NCI-H510A treated with DMSO at 0.1 percent for 48 hours (cell line): ENCODE results near the gene LDHA.
"Not testable (repeated sequence)": the region's sequence is repeated elsewhere in the genome, so short reads cannot be mapped to it uniquely, and the experiment has no call there.

Experiments used
- DNase-seq: peaks from one replicate; lab custom pipeline; 2025; lab: John Stamatoyannopoulos, UW

Gene LDHA

DNA sequence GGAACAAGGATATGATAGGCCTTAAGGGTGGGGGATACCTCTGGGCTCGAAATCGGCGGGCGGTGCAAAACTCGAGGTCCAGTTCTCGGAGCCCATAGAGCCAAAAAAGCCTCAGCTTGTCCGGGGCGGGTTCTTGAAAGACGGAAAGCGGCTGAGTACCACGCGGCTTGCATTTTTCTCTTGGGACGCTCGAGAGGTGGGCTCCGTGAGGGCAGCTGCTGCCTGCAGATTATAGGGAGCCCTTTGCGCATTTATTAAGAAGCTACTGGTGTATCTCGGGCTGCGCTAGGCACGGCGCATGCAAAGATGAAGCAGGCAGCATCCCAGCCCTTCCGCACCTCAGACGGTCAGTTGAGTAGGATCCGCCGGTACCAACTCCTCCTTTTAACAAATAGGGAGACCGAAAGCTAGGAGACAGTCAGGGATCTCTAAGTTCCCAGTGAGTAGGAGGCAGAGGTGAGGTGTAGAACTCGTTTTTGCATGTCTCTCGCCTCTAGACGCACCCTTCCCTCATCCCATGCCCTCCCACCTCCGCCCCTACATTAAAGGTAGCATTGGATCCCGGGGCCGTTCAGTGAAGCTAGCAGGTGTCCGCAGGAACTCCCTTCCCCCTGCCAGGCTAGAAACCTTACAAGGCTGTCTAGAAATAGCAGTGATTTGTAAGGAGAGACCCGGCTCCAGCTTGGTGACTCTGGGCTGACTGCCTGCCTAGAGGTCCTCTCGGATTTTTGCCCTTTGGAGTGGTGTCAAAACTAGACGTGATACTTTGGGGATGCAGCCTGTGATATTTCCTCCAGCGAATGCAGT, 768 bp downstream of the LDHA start:
- peak; percentile 20 for DNase-seq

DNA sequence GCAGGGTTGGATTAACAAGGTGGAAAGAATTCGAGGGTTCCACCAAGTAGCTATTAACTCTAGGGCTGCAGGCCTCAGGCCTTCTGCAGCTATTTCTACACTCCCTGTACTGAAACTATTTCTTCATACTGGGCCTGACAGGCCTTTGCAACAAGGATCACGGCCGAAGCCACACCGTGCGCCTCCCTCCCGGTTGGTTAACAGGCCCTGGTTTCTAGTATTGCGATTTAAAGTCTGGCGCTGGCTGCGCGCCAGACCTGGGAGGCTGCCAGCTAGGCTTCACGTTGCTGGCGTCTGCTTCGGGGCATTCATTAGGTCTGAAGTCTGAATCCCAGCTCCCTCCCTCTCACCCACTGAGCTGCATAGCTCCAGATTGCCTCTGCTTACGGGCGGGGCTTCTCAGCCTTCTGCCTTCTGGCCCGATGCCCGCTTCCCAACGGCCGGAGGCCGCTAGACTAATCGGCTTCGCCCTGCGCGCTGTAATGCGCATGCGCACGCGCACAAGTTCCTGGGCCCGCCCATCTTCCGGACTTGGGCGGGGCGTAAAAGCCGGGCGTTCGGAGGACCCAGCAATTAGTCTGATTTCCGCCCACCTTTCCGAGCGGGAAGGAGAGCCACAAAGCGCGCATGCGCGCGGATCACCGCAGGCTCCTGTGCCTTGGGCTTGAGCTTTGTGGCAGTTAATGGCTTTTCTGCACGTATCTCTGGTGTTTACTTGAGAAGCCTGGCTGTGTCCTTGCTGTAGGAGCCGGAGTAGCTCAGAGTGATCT, 1.6 kb downstream of the LDHA start:
- peak; percentile 87 for DNase-seq

DNA sequence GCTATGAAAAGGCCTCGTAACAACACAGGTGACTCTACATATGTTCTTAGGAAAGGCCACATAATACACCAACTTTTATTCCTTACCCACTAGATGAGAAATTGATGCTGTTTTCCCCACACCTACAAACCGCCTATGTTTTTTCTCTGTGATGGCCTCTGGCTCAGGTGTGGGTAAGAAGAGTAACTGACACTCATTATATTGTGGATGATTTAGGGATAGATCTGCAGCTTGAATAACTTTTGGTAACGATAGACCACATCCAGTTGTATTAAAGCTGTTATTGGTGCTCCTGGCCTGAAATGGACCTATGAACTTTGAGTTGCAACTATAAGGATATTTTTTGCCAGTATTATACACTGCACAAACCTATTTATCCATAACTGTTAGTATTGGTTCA, 3.6 kb downstream of the LDHA start:
- no peak for DNase-seq

DNA sequence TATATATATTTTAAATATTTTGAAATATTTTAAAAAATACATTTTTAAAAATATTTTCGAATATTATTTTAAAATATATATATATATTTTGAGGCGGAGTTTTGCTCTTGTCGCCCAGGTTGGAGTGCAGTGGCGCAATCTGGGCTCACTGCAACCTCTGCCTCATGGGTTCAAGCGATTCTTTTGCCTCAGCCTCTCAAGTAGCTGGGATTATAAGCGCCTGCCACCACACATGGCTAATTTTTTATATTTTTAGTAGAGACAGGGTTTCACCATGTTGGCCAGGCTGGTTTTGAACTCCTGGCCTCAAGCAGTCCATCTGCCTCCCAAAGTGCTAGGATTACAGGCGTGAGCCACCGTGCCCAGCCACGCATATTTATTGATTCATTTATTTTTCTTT, 6.7 kb downstream of the LDHA start:
- not testable (repeated sequence) for DNase-seq

DNA sequence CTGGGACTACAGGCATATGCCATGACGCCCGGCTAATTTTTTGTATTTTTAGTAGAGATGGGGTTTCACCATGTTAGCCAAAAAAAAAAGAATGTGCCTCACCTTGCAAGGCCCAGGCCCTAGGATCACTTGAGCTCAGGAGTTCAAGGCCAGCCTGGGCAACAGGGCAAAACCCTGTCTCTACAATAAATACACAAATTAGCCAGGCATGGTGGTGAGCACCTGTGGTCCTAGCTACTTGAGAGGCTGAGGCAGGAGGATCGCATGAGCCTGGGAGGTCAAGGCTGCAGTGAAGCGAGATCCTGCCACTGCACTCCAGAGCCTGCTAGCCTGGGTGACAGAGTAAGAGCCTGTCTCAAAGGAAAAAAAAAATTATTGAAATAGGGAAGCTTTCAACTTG, 9.7 kb downstream of the LDHA start:
- no peak for DNase-seq

DNA sequence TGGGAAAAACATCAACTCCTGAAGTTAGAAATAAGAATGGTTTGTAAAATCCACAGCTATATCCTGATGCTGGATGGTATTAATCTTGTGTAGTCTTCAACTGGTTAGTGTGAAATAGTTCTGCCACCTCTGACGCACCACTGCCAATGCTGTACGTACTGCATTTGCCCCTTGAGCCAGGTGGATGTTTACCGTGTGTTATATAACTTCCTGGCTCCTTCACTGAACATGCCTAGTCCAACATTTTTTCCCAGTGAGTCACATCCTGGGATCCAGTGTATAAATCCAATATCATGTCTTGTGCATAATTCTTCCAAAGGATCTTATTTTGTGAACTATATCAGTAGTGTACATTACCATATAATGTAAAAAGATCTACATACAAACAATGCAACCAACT, 13.0 kb downstream of the LDHA start:
- not testable (repeated sequence) for DNase-seq

DNA sequence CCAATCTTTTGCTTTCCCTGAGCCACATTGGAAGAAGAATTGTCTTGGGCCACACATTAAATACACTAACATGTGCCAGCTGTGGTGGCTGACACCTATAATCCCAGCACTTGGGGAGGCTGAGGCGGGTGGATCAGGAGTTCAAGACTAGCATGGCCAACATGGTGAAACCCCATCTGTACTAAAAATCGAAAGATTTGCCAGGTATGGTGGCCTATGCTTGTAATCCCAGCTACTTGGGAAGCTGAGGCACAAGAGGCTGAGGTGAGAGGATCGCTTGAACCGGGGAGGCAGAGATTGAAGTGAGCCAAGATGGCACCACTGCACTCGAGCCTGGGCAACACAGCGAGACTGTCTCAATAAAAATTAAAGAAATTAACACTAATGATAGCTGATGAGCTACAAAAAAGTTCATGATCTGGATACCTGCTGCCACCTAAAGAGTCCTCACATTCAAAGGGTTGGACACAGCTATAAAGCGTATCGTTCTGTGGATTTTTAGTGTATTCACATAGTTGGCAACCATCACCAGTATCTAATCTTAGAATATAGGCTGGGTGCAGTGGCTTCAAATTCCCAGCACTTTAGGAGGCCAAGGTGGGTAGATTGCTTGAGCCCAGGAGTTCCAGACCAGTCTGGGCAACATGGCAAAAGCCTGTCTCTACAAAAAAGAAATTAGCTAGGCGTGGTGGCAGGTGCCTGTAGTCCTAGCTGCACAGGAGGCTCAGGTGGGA, 14.4 kb downstream of the LDHA start:
- no peak for DNase-seq

DNA sequence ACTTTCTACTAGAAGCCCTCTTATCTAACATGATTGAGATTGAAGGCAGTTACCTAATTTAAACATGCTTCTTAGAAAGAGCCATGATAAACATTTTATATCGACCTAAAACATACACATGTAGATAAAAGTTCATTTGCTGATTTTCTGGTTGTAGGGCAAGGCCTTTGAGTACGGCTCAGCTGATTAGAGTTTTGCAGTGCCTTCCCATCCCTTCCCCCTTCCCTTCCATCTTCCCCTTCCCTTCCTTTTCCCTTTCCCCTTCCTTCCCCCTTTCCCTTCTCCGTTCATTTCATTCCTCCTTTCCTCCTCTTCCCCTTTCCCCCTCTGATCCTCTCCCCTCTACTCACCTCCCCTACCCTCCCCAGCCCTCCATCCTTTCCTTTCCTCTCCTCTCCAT, 22.1 kb downstream of the LDHA start:
- no peak for DNase-seq

DNA sequence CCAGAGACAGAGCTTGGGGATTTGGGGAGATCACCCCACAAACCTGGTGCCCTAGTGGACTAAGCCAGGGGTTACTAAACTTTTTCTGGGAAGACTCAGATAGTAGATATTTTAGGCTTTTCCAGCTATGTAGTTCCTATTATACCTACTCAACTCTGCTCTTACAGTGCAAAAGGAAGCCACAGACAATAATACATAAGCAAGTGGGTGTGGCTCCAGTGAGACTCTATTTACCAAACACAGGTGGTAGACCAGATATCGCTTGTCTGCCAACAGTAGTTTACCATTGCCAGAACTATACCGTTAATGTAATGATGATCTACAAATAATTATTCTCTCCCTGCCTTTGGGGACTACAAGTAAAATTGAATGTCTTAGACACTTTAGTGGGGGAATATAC, 24.7 kb downstream of the LDHA start:
- DNase-seq: no peak

DNA sequence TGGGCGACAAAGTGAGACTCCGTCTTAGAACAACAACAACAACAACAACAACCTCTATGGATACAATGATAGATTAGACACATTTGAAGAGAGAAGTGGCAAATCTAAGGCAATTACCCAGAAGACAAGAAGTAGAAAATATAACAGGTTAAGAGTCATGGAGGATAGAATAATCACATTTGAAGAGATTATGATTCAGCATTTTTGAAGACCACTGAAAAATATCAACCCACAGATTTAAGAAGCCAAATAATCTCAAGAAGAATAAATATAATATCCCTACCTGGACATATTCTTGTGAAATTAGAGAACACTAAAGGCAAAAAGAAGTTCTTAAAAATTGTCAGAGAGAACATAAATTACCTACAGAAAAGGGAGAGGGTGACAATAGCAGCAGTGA, 25.7 kb downstream of the LDHA start:
- DNase-seq: no peak

DNA sequence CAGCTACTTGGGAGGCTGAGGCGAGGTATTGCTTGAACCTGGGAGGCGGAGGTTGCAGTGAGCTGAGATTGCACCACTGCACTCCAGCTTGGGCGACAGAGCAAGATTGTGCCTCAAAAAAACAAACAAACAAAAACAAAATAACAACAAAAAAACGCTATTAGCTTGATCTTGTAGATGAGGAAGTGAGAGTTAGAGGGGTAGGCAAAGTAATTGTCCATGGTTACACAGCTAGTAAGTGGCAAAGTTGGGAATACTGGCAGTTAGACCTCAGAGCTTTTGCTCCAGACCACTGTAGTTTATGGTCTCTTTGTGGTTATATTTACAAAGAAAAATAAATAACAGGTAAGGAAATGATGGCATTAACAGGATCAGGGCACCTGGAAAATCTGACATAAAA, 32.9 kb downstream of the LDHA start:
- no peak for DNase-seq

DNA sequence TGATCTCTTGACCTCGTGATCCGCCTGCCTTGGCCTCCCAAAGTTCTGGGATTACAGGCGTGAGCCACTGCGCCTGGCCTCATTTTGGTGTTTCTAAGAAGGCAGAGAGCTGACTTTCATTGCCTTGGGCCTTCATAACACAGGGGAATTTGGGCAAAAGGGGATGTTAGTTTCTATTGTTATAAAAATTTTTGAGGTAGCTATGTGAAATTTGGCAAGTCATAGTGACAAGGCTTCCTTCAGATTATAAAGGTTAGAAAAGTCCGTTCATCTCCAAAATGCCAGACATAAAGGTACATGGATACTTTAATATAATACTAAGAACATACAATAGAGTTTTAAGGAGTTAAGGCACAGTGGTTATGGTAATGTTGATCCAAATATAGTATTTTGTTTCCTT, 35.0 kb downstream of the LDHA start:
- DNase-seq: no peak

DNA sequence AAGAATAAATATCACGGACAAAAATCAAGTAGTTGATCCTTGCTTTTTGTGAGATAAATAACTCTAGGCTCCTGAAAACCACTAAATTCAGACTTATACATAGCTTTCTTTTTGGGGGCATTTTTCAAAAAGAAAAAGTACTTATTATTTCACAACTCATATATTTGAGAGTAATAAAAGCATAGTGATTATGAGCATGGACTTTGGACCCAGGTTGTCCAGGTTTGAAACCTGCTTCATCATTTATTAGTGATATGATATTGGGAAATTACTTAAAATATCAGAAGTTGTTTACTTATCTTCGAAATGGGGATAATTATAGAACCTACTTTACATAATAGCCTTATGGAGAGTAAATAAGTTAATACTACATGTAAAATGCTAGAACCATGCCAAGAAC, 44.3 kb downstream of the LDHA start:
- no peak for DNase-seq

DNA sequence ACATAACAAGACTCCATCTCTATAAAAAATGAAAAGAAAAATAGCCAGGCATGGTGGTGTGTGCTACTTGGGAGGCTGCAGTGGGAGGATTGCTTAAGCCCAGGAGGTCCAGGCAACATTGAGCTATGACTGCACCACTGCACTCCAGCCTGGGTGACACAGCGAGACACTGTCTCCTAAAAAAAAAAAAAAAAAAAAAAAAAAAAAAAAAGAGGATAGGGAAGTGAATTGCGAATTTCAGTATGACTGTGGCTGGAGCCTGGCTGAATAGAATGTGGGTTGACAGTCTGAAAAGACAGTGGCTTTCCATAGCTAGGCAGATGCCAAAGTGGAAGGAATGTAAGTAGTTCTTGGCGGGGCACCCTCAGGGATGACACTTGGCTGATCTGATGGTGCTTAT, 54.9 kb downstream of the LDHA start:
- no peak for DNase-seq

DNA sequence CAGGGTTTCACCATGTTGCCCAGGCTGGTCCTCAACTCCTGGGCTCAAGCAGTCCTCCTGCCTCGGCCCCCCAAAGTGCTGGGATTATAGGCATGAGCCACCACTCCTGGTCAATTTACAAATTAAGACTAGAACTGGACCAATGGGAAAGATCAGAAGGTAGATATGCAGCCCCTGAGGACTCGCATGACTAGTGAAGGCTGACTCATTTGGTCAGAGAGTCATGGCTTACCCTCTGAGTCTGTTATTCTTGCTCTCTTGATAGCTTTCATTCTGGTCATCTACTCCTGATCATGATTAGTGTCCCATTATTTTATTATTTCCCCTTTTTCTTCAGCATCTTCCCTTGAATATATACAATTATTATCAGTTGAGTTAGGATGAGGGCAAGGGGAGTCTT, 58.6 kb downstream of the LDHA start:
- no peak for DNase-seq

DNA sequence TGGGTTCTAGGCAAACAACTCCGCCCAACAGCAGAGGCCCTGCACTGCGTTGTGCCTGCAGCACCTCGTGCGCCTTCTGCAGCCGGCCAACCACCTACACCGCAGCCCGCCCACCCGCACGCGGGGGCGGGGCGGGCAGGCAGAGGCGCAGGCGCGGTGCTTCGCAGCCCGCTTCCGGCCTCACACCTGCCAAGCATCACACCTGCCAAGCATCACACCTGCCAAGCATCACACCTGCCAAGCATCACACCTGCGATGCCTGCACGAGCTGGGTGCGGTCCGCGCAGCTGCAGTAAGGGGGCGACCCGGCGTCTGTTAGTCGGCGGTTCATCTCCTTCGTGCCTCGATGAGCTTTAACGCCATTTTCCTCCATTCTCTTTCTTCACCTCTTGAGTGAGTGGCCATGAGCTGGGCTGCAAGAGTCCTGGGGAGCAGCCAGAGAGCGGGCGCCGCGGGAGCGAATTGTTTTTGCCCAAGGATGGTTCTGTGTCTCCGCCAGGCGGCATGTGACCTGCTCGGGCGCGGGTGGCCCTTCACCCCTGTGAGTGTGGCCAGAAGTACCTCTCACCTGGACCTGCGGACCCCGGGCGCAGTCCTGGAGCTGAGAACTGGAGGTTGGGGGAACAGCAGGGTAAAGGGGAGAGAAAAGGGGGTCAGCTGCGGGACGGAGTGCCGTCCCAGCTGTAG, 61.5 kb downstream of the LDHA start, which contains the start of gene LDHAL6A:
Gene LDHAL6A, plus strand, starts transcription at position 171 of the 687 bp plus-strand sequence. CDS start 825 bp downstream, outside the sequence.
- DNase-seq: no peak

DNA sequence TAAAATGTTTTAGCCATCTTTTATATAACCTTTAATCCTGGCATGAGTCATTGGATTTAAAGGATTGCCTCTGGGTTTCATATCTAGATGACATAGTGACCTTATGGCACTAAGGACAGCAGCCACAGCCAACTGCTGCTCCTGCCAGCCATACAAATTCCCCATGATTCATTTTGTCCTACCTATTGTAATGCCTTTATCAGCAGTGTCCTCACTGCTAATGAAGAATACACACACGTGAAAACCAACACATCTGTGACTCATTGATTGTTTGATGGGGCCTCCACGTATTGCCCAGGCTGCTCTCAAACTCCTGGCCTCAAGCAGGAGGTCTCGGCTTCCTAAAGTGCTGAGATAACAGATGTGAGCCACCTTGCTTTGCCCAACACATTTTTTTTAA, 63.1 kb downstream of the LDHA start:
- no peak for DNase-seq
